ENCODE data around the gene FAM83D. TPM values are rescaled to one million over a fixed set of nuclear protein-coding genes. Genes with fewer than 3 reads are reported as not detected.
"Not testable (repeated sequence)": the region's sequence is repeated elsewhere in the genome, so short reads cannot be mapped to it uniquely, and the experiment has no call there.

The FAM83D gene
- total RNA-seq, 2 donors from 2014 or later = 10.2 to 12.6 TPM

DNA sequence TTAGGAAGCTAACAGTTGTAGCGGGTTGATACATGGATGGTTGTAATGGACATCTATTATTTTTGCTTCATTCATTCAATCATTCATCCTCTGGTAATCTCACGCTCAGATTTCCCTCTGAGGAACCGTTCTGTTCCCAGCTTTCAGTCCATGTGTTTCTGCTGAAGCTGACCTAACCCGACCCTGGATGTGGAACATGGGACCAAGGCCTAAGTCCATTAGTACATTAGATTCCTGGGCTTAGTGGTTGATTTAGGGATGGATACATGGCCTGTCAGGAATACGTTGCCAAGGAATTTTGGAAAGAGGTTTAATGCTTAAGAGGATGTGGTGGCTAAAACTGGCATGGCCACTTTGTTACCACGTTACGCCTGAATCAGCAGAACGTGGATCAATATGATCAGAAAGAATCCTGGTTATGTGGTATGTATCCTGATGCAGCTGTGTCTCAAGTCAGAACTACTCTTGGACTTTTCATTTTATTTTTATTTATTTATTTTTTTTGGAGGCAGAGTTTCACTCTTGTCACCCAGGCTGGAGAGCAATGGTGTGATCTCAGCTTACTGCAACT, 31.8 kb downstream of the FAM83D start:
- H3K27ac ChIP-seq = no peak overlapping the region
- no peak overlapping the region for H3K4me3 ChIP-seq
- no peaks in the 10 kb centered on the region for H3K27me3 ChIP-seq (replicated peaks; ENCODE audit: insufficient read depth)
- no peaks in the 10 kb centered on the region for H3K36me3 ChIP-seq
- no peaks in the 10 kb centered on the region for H3K9me3 ChIP-seq
- WGBS = 87% methylated on average over 8 of the region's 8 CpGs
- intact Hi-C loops (cut with DNase I) = no loop called here
- TF ChIP-seq POLR2AphosphoS5 (IDR thresholded peaks at IDR 0.05) (no peak), POLR2A (IDR thresholded peaks at IDR 0.05) (no peak)
- TF ChIP-seq, protein P1, sequence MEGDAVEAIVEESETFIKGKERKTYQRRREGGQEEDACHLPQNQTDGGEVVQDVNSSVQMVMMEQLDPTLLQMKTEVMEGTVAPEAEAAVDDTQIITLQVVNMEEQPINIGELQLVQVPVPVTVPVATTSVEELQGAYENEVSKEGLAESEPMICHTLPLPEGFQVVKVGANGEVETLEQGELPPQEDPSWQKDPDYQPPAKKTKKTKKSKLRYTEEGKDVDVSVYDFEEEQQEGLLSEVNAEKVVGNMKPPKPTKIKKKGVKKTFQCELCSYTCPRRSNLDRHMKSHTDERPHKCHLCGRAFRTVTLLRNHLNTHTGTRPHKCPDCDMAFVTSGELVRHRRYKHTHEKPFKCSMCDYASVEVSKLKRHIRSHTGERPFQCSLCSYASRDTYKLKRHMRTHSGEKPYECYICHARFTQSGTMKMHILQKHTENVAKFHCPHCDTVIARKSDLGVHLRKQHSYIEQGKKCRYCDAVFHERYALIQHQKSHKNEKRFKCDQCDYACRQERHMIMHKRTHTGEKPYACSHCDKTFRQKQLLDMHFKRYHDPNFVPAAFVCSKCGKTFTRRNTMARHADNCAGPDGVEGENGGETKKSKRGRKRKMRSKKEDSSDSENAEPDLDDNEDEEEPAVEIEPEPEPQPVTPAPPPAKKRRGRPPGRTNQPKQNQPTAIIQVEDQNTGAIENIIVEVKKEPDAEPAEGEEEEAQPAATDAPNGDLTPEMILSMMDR (IDR thresholded peaks at IDR 0.05) = no peak
- H3K4me1 ChIP-seq (replicated peaks) = peaks cover 4% of the 10 kb centered on the region
- no peak for DNase-seq (ENCODE audit: low spot score)

GRCh38 chr20:38960187-38960687, 34.0 kb downstream of the FAM83D start:
- 92% methylated on average over 9 of the region's 9 CpGs for WGBS
- not testable (repeated sequence) for H3K36me3 ChIP-seq; H3K27ac ChIP-seq; H3K4me1 ChIP-seq (replicated peaks); H3K9me3 ChIP-seq; DNase-seq (ENCODE audit: low spot score); H3K4me3 ChIP-seq; H3K27me3 ChIP-seq (replicated peaks; ENCODE audit: insufficient read depth)
- intact Hi-C loops (cut with DNase I) = loop anchor here (5.0 kb wide), 2 partner anchors 33 to 87 kb away; partner anchors contain the start of gene FAM83D

DNA sequence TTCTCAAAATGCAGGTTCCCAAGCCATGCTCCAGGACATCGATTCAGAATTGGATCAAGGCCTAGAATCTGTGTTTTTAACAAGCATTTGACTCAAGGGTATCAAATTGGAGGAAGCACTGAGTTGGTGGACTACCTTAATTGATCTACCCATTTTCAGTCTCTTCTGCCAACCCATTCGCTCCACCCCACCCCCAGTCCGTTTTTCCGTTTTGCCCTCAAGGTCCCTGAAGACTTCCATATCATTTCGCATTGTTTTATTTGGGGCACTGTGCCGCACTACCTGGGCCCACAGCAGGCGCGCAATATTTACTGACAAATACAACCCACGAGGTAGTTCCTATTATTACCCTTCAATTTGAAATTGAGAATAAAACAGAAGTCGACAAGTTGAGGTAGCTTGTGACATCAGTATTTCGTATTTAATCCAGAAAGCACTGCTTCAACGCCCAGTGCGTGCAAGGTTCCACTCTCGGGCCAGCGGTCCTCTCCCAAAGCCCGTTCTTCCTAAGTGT, 35.4 kb downstream of the FAM83D start:
- Histone ChIP-seq H3K4me3 (peak overlapping the region; percentile 66 to 91), H3K4me1 (replicated peaks) (peaks cover 5% of the 10 kb centered on the region), H3K36me3 (no peaks in the 10 kb centered on the region), H3K9me3 (no peaks in the 10 kb centered on the region), H3K27me3 (replicated peaks; ENCODE audit: insufficient read depth) (no peaks in the 10 kb centered on the region), H3K27ac (peak overlapping the region; percentile 79 to 86)
- 8% methylated on average over 16 of the region's 16 CpGs for WGBS
- intact Hi-C loops (cut with DNase I) = loop anchor here (5.0 kb wide), 2 partner anchors 34 to 86 kb away; partner anchors contain the start of gene FAM83D
- DNase-seq (ENCODE audit: low spot score) = no peak
- TF ChIP-seq POLR2AphosphoS5 (IDR thresholded peaks at IDR 0.05) (no peak), POLR2A (IDR thresholded peaks at IDR 0.05) (no peak)
- TF ChIP-seq, protein P1 (IDR thresholded peaks at IDR 0.05) = no peak

DNA sequence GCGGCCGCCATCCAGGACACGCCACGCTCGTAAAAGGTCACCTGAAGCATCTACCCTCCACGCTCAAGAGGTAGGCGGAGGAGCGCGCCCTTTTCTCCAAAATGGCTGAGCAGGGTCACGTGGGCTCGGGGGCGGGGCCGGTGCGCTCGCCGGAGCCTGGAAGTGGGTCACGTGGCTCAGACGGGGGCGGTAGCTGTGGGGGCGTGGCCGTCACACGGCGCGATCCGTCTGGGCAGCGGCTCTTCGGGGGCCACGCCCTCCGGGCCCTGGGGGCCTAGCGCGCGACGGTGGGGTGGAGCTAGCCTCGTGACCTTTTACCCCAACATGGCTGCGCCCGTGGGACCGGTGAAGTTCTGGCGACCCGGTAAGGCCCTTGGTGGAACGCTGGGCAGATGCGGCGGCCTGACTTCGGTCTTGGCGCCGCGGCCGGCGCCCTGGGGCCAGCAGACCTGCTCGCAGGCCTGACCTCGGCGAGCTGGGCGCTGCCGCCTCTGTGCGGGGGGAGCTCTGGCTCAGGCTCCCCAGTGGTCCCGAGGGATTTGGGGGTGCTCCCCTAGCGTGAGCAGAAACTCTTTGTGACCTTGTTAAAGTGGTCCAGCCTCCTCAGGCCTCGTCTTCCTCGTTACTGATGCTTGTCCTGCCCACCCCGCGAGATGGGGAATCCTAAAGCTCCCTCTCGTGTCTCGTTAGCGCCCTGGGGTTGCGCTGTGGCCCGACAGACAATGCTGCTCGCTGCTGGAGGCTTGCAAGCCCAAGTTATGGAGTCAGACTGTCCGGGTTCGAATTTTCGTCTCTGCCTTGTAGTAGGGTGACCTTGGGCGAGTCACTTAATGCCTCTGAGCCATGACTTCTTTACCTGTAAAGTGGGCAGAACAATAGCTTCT, 36.1 kb downstream of the FAM83D start, which contains the start of gene DHX35:
DHX35 (plus strand) TSS at position 301 of the 884 bp plus-strand sequence; CDS start at position 325, 24 bp downstream.
- Histone ChIP-seq H3K27ac (peak within 1 kb of the TSS; percentile 79 to 86), H3K9me3 (no peaks in the 10 kb centered on the region), H3K4me3 (peak within 1 kb of the TSS; percentile 66 to 91), H3K4me1 (replicated peaks) (peaks cover 5% of the 10 kb centered on the region), H3K36me3 (no peaks in the 10 kb centered on the region), H3K27me3 (replicated peaks; ENCODE audit: insufficient read depth) (no peaks in the 10 kb centered on the region)
- peak; percentile 97 for TF ChIP-seq POLR2AphosphoS5 (IDR thresholded peaks at IDR 0.05)
- TF ChIP-seq, protein P1 (IDR thresholded peaks at IDR 0.05) = peak in 2 of 4 experiments; percentile 34 to 35
- TF ChIP-seq POLR2A (IDR thresholded peaks at IDR 0.05) = peak; percentile 48
- intact Hi-C loops (cut with DNase I) = loop anchor here (5.0 kb wide), 2 partner anchors 35 to 85 kb away; partner anchors contain the start of gene FAM83D
- peak; percentile 98 for DNase-seq (ENCODE audit: low spot score)
- under 1% methylated on average over 46 of the region's 70 CpGs for WGBS

GRCh38 chr20:38962928-38963401, 36.7 kb downstream of the FAM83D start:
- TF ChIP-seq, protein P1 (IDR thresholded peaks at IDR 0.05) = no peak
- no peak for TF ChIP-seq POLR2A (IDR thresholded peaks at IDR 0.05)
- TF ChIP-seq POLR2AphosphoS5 (IDR thresholded peaks at IDR 0.05) = no peak
- 2% methylated on average over 5 of the region's 5 CpGs for WGBS
- Histone ChIP-seq H3K27me3 (replicated peaks; ENCODE audit: insufficient read depth) (no peaks in the 10 kb centered on the region), H3K4me1 (replicated peaks) (peaks cover 5% of the 10 kb centered on the region), H3K36me3 (no peaks in the 10 kb centered on the region), H3K9me3 (no peaks in the 10 kb centered on the region), H3K27ac (peak overlapping the region; percentile 79 to 86), H3K4me3 (peak overlapping the region; percentile 66 to 91)
- no peak for DNase-seq (ENCODE audit: low spot score)
- intact Hi-C loops (cut with DNase I) = loop anchor here (5.0 kb wide), 2 partner anchors 36 to 84 kb away; partner anchors contain the start of gene FAM83D

All from prostate gland (tissue), 2 donors.